Measurements from ENCODE around the gene WIPF2.

The WIPF2 gene

GRCh38 chr17:40178021-40178601 is 41.0 kb upstream of the WIPF2 start:
- TF ChIP-seq REST (IDR thresholded peaks at IDR 0.05; ENCODE audit: insufficient read depth in 1 of 2, low read depth in 2 of 2, low read length in 2 of 2) = peak in 1 of 2 experiments; percentile 66; a peak in 2 of 4 replicates
- TF ChIP-seq POLR2AphosphoS5 (IDR thresholded peaks at IDR 0.05; ENCODE audit: low read depth, low read length) = no peak
- TF ChIP-seq SIN3A (IDR thresholded peaks at IDR 0.05; ENCODE audit: borderline replicate concordance, insufficient read depth, low read length) = no peak

DNA sequence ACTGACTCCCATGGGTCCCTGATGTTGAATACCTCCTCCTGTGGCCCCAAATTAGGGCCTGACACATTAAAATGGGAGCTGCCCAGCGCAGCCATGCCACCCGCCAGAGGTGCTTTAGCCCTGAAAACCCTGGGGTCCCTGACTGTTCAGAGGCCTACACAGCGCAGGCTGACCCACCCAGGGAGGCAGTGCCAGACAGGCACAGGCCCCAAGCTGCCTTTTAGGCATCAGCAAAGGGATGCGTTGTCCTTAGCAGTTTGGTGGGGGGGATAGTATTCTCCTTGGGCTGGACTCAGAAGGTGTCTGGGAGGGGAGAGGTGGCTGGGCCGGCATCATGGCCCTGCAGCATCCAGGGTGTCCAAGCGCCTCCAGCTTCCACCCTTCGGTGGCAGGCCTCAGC is 40.4 kb upstream of the WIPF2 start:
- TF ChIP-seq FOXP2 (optimal IDR thresholded peaks at IDR 0.05; ENCODE audit: borderline replicate concordance, extremely low read depth, extremely low read length, insufficient read depth) (no peak), POLR2AphosphoS5 (IDR thresholded peaks at IDR 0.05; ENCODE audit: low read depth, low read length) (no peak)

DNA sequence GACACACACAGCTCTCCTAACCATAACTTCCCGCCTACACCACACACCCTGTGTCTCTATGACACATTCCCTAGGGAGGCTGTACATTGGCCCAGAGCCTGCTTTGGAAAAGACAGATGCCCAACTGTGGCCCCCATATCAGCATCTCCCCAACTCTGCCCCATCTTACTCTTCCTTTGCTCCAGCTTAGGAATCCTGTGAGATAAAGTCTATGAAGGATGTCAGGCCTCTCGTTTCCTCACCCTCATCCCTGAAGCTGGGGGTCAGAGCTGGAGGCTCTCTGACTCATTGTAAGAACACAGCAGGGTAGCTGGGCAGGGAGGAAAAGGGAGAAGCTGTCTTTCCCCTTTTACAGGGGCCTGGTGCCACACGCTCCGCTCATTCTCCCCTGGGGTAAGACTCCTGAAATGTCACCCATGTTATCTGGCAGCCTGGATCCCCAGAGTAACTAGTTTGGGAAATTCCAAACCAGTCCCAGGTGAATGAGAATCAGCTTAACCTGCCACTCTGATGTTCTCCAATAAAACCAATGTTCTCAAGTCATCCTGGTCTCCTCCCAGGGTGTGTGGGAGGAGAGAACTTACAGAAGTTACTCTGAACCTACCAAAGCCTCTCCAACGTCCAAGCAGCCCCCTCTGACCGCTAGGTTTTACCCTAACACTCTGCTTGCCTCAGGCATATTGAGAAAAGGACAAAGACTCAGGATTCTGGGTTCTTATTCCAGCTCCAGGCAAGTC is 39.0 kb upstream of the WIPF2 start:
- TF ChIP-seq REST (IDR thresholded peaks at IDR 0.05; ENCODE audit: insufficient read depth in 1 of 2, low read depth in 2 of 2, low read length in 2 of 2) = no peak
- no peak for TF ChIP-seq TAF1 (IDR thresholded peaks at IDR 0.05; ENCODE audit: borderline replicate concordance, insufficient read depth, low read length)
- TF ChIP-seq SIN3A (IDR thresholded peaks at IDR 0.05; ENCODE audit: borderline replicate concordance, insufficient read depth, low read length) = no peak
- TF ChIP-seq FOXP2 (optimal IDR thresholded peaks at IDR 0.05; ENCODE audit: borderline replicate concordance, extremely low read depth, extremely low read length, insufficient read depth) = no peak
- TF ChIP-seq POLR2AphosphoS5 (IDR thresholded peaks at IDR 0.05; ENCODE audit: low read depth, low read length) = no peak

DNA sequence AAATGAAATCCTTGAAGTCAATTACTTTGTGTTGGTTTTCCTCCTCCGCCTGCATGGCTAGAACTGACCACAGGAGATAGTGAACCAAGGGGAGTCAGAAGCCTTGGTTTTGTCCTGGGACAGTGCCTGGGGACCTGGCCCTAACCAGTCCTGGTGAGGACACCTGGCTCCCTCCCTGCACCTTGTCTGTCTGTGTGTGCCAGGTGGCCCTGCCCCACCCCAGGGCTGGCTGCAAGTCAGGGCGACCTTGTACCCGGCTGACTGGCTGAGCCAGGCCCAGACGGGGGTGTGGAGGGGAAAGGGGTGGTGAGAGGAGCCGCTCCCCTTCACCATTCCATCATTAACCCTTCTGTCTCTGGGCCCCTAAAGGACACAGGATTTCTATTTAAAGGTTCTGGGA is 38.4 kb upstream of the WIPF2 start:
- TF ChIP-seq SIN3A (IDR thresholded peaks at IDR 0.05; ENCODE audit: borderline replicate concordance, insufficient read depth, low read length) = no peak

- TF ChIP-seq POLR2AphosphoS5 (IDR thresholded peaks at IDR 0.05; ENCODE audit: low read depth, low read length) (no peak), REST (IDR thresholded peaks at IDR 0.05; ENCODE audit: insufficient read depth in 1 of 2, low read depth in 2 of 2, low read length in 2 of 2) (no peak), SIN3A (IDR thresholded peaks at IDR 0.05; ENCODE audit: borderline replicate concordance, insufficient read depth, low read length) (no peak), FOXP2 (optimal IDR thresholded peaks at IDR 0.05; ENCODE audit: borderline replicate concordance, extremely low read depth, extremely low read length, insufficient read depth) (no peak), TAF1 (IDR thresholded peaks at IDR 0.05; ENCODE audit: borderline replicate concordance, insufficient read depth, low read length) (no peak)
These were observed 37.9 kb upstream of the WIPF2 start for GRCh38 chr17:40181205-40181604.

- TF ChIP-seq SIN3A (IDR thresholded peaks at IDR 0.05; ENCODE audit: borderline replicate concordance, insufficient read depth, low read length) (no peak), TAF1 (IDR thresholded peaks at IDR 0.05; ENCODE audit: borderline replicate concordance, insufficient read depth, low read length) (no peak), REST (IDR thresholded peaks at IDR 0.05; ENCODE audit: insufficient read depth in 1 of 2, low read depth in 2 of 2, low read length in 2 of 2) (no peak), POLR2AphosphoS5 (IDR thresholded peaks at IDR 0.05; ENCODE audit: low read depth, low read length) (no peak), FOXP2 (optimal IDR thresholded peaks at IDR 0.05; ENCODE audit: borderline replicate concordance, extremely low read depth, extremely low read length, insufficient read depth) (no peak)
These were observed 36.5 kb upstream of the WIPF2 start for GRCh38 chr17:40182606-40183005.

Measured in PFSK-1 (cell line).